Measurements from ENCODE around the gene RPS6KA2. TPM values are rescaled to one million over a fixed set of nuclear protein-coding genes. Genes with fewer than 3 reads are reported as not detected.

Gene RPS6KA2
- total RNA-seq, 4 donors from 2014 or later, result 11.8 to 66.0 (median 19.2) TPM

- Histone ChIP-seq H3K36me3 (no peaks in the 10 kb centered on the region), H3K4me3 (no peak overlapping the region), H3K4me1 (no peaks in the 10 kb centered on the region), H3K27me3 (peaks cover 0 to 25% (median 0%) of the 10 kb centered on the region in 4 donors), H3K9me3 (no peaks in the 10 kb centered on the region), H3K27ac (no peak overlapping the region)
- TF ChIP-seq CTCF (IDR thresholded peaks at IDR 0.05), result no peak
- no peak for TF ChIP-seq POLR2A (IDR thresholded peaks at IDR 0.05)
- no peak for DNase-seq
- 90 to 92% methylated on average over 13 of the region's 13 CpGs for WGBS, 2 donors
- intact Hi-C loops (cut with DNase I), result no loop called here
Measured at GRCh38 chr6:166659581-166659980, 32.5 kb upstream of the RPS6KA2 start.

- intact Hi-C loops (cut with DNase I), result no loop called here
- Histone ChIP-seq H3K4me3 (no peak overlapping the region), H3K9me3 (no peaks in the 10 kb centered on the region), H3K27ac (no peak overlapping the region), H3K36me3 (no peaks in the 10 kb centered on the region), H3K27me3 (peaks cover 0 to 25% (median 0%) of the 10 kb centered on the region in 4 donors), H3K4me1 (no peaks in the 10 kb centered on the region)
- DNase-seq, result no peak
- TF ChIP-seq CTCF (IDR thresholded peaks at IDR 0.05) (no peak), POLR2A (IDR thresholded peaks at IDR 0.05) (no peak)
- 77 to 87% methylated on average over 4 to 9 of the region's 9 CpGs for WGBS, 2 donors
Measured at GRCh38 chr6:166658792-166659150, 31.7 kb upstream of the RPS6KA2 start.

GRCh38 chr6:166658115-166658791 lies 31.2 kb upstream of the RPS6KA2 start:
- no peak for DNase-seq
- H3K36me3 ChIP-seq, result no peaks in the 10 kb centered on the region
- intact Hi-C loops (cut with DNase I), result no loop called here
- H3K4me3 ChIP-seq, result no peak overlapping the region
- H3K27ac ChIP-seq, result no peak overlapping the region
- no peak for TF ChIP-seq POLR2A (IDR thresholded peaks at IDR 0.05)
- 91 to 93% methylated on average over 12 to 15 of the region's 19 CpGs for WGBS, 2 donors
- H3K27me3 ChIP-seq, result peaks cover 0 to 25% (median 0%) of the 10 kb centered on the region in 4 donors
- H3K9me3 ChIP-seq, result no peaks in the 10 kb centered on the region
- H3K4me1 ChIP-seq, result no peaks in the 10 kb centered on the region

GRCh38 chr6:166657531-166657930 lies 30.5 kb upstream of the RPS6KA2 start:
- Histone ChIP-seq H3K4me1 (no peaks in the 10 kb centered on the region), H3K27ac (no peak overlapping the region), H3K36me3 (no peaks in the 10 kb centered on the region), H3K27me3 (peaks cover 0 to 25% (median 0%) of the 10 kb centered on the region in 4 donors), H3K9me3 (no peaks in the 10 kb centered on the region), H3K4me3 (no peak overlapping the region)
- WGBS, 2 donors, result 69 to 83% methylated on average over 9 of the region's 9 CpGs
- no peak for TF ChIP-seq CTCF (IDR thresholded peaks at IDR 0.05)
- TF ChIP-seq POLR2A (IDR thresholded peaks at IDR 0.05), result no peak
- intact Hi-C loops (cut with DNase I), result no loop called here
- DNase-seq, result no peak

GRCh38 chr6:166656230-166657151 lies 29.4 kb upstream of the RPS6KA2 start:
- WGBS, 2 donors, result 32 to 53% methylated on average over 16 to 22 of the region's 34 CpGs
- no peak overlapping the region for H3K4me3 ChIP-seq
- no peak overlapping the region for H3K27ac ChIP-seq
- no peak for TF ChIP-seq POLR2A (IDR thresholded peaks at IDR 0.05)
- no peak for TF ChIP-seq CTCF (IDR thresholded peaks at IDR 0.05)
- no peaks in the 10 kb centered on the region for H3K36me3 ChIP-seq
- DNase-seq, result no peak
- intact Hi-C loops (cut with DNase I), result no loop called here
- peaks cover 0 to 25% (median 0%) of the 10 kb centered on the region in 4 donors for H3K27me3 ChIP-seq
- no peaks in the 10 kb centered on the region for H3K4me1 ChIP-seq
- no peaks in the 10 kb centered on the region for H3K9me3 ChIP-seq
